Upper lobe of right lung (tissue), 1 donor: ENCODE results near the gene WDR73. TPM values are rescaled to one million over a fixed set of nuclear protein-coding genes. Genes with fewer than 3 reads are reported as not detected.
A peak's percentile ranks its signal among the peaks of the same experiment; 100 is the strongest.

ENCODE experiments used
- ATAC-seq: fragments of 200-7000 bp; cut with Tn5 transposase; one replicate; pipeline ENCODE4 v1.9.1; 2020; ENCODE audit warnings: mild to moderate bottlenecking, moderate library complexity
- DNase-seq: peaks from one replicate; pipeline ENCODE4 v3.0.0-alpha.2; 2020
- H3K27ac ChIP-seq: fragments of 200-600 bp; one replicate; pipeline ENCODE4 v1.8.0; 2022
- H3K27me3 ChIP-seq: fragments of 200-600 bp; one replicate; pipeline ENCODE4 v1.8.0; 2022; ENCODE audit warnings: mild to moderate bottlenecking
- H3K36me3 ChIP-seq: fragments of 200-600 bp; one replicate; pipeline ENCODE4 v1.8.0; 2022
- H3K4me1 ChIP-seq: fragments of 200-600 bp; one replicate; pipeline ENCODE4 v1.8.0; 2022
- H3K4me3 ChIP-seq: fragments of 200-600 bp; one replicate; pipeline ENCODE4 v1.8.0; 2022; ENCODE audit warnings: mild to moderate bottlenecking
- H3K9me3 ChIP-seq: fragments of 200-600 bp; one replicate; pipeline ENCODE4 v1.8.0; 2022
- intact Hi-C: fragments of 100-400 bp; cut with DNase I; formaldehyde crosslinking; loops from one replicate; pipeline ENCODE4 v1.11.0; 2022
- total RNA-seq: library from RNA; stranded (reverse); fragmentation: NEBNext Ultra II Directional; extraction: Animal tissue kit (Norgen Biotek cat#: 25700); gene quantifications from one replicate; pipeline ENCODE4 v1.2.1, GENCODE V29; 2021
- TF ChIP-seq, protein P1 (sequence below): fragments of 200-600 bp; IDR thresholded peaks from one replicate; pipeline ENCODE4 v1.8.0; 2022; ENCODE audit warnings: antibody characterized with exemption
- donor health status: DM: no; HTN: yes; CAD: no; lungs with severe emphysema.

The WDR73 gene
- total RNA-seq, 1 donor from 2014 or later, result 29.4 TPM

DNA sequence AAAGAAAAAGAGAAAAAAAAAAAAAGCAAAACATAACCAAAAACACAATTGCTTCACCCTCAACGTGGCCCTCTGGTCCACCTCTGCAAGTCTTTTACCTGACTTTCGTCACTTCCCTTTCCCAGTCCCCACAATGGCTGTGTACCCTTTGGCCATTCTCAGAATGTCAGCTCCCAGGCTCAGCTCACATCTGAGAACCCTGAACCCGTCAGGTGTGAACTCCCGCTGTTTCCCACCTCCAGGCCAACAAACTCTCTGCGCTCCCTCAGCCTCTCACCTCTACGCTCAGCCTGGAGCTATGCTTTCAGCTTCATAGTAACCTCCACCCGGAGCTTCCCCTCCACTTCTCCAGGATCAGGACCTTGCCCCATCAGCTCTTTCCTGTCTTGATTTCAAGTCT lies 29.7 kb downstream of the WDR73 start:
- Histone ChIP-seq H3K27me3 (no peaks in the 10 kb centered on the region), H3K4me3 (no peak overlapping the region), H3K9me3 (peaks cover 17% of the 10 kb centered on the region), H3K27ac (no peak overlapping the region), H3K36me3 (no peaks in the 10 kb centered on the region), H3K4me1 (no peaks in the 10 kb centered on the region)
- TF ChIP-seq, protein P1, sequence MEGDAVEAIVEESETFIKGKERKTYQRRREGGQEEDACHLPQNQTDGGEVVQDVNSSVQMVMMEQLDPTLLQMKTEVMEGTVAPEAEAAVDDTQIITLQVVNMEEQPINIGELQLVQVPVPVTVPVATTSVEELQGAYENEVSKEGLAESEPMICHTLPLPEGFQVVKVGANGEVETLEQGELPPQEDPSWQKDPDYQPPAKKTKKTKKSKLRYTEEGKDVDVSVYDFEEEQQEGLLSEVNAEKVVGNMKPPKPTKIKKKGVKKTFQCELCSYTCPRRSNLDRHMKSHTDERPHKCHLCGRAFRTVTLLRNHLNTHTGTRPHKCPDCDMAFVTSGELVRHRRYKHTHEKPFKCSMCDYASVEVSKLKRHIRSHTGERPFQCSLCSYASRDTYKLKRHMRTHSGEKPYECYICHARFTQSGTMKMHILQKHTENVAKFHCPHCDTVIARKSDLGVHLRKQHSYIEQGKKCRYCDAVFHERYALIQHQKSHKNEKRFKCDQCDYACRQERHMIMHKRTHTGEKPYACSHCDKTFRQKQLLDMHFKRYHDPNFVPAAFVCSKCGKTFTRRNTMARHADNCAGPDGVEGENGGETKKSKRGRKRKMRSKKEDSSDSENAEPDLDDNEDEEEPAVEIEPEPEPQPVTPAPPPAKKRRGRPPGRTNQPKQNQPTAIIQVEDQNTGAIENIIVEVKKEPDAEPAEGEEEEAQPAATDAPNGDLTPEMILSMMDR, result no peak
- ATAC-seq (no peak), DNase-seq (no peak)
- intact Hi-C loops, result no loop called here

DNA sequence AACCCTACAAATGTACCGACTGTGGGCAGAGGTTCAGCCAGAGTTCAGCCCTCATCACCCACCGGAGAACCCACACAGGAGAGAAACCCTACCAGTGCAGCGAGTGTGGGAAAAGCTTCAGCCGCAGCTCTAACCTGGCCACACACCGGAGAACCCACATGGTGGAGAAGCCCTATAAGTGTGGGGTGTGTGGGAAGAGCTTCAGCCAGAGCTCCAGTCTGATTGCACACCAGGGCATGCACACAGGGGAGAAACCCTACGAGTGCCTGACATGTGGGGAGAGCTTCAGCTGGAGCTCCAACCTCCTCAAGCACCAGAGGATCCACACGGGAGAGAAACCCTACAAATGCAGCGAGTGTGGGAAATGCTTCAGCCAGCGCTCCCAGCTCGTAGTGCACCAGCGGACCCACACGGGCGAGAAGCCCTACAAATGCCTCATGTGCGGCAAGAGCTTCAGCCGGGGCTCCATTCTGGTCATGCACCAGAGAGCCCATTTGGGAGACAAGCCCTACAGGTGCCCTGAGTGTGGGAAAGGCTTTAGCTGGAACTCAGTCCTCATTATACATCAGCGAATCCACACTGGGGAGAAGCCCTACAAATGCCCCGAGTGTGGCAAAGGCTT lies 32.6 kb downstream of the WDR73 start:
- H3K4me3 ChIP-seq, result no peak overlapping the region

DNA sequence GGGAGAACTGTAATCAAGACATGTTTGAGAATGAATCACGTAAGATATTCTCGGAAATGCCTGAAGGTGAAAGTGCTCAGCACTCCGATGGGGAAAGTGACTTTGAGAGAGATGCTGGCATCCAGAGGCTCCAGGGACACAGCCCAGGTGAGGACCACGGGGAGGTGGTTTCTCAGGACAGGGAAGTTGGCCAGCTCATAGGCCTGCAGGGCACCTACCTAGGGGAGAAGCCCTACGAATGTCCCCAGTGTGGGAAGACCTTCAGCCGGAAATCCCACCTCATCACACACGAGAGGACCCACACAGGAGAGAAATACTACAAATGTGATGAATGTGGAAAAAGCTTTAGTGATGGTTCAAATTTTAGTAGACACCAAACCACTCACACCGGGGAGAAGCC lies 33.5 kb downstream of the WDR73 start:
- peaks cover 4% of the 10 kb centered on the region for H3K4me1 ChIP-seq
- ATAC-seq (no peak), DNase-seq (no peak)
- H3K4me3 ChIP-seq, result no peak overlapping the region
- intact Hi-C loops, result no loop called here
- TF ChIP-seq, protein P1, result no peak
- H3K9me3 ChIP-seq, result peaks cover 17% of the 10 kb centered on the region
- no peak overlapping the region for H3K27ac ChIP-seq
- H3K27me3 ChIP-seq, result no peaks in the 10 kb centered on the region
- no peaks in the 10 kb centered on the region for H3K36me3 ChIP-seq

More for the DNA sequence above, 32.6 kb downstream of the WDR73 start:
- no peaks in the 10 kb centered on the region for H3K27me3 ChIP-seq
- DNase-seq (no peak), ATAC-seq (no peak)
- peaks cover 17% of the 10 kb centered on the region for H3K9me3 ChIP-seq
- no peaks in the 10 kb centered on the region for H3K36me3 ChIP-seq
- TF ChIP-seq, protein P1, result no peak
- H3K4me1 ChIP-seq, result peaks cover 4% of the 10 kb centered on the region
- H3K27ac ChIP-seq, result no peak overlapping the region
- intact Hi-C loops, result no loop called here

DNA sequence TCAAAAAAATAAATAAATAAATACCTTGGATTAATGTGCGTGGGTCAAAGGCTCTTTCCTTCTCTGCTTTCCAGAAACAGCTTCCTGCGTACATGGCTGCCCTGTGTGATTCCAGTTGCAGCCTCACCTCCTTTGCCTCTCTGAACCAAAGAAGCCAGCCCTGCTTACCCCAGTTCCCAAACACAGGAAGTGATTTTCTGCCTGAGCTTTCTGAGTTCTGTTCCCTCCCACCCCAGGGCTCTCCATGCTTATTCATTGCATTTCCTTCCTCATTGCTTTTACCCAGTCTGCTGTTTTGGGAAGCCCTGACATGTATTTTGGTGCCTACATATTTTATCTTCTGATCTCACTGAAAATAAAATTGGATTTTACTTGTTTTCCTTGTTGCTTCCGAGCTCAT lies 37.8 kb downstream of the WDR73 start:
- H3K9me3 ChIP-seq, result peaks cover 9% of the 10 kb centered on the region
- H3K4me3 ChIP-seq, result no peak overlapping the region
- H3K36me3 ChIP-seq, result no peaks in the 10 kb centered on the region
- no peak overlapping the region for H3K27ac ChIP-seq
- intact Hi-C loops, result no loop called here
- DNase-seq (no peak), ATAC-seq (peak; percentile 81)
- H3K27me3 ChIP-seq, result no peaks in the 10 kb centered on the region
- TF ChIP-seq, protein P1, result no peak
- peaks cover 4% of the 10 kb centered on the region for H3K4me1 ChIP-seq

DNA sequence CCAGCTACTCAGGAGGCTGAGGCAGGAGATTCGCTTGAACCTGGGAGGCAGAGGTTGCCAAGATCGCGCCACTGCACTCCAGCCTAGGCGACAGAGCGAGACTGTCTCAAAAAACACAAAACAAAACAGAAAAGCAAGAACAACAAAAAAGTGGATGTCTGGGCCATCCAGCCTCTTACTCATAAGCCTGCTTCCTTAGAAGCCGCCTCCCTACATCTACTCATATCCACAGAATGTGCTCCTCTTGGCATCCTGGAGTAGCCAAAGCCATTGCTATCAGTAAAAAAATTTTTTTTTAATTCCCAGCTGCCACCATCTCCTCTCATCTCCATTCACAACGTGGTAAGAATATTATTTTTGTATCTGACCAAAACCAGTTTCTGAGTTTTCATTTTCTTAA lies 42.5 kb downstream of the WDR73 start:
- intact Hi-C loops, result no loop called here
- Histone ChIP-seq H3K36me3 (peaks cover 3% of the 10 kb centered on the region), H3K4me1 (no peaks in the 10 kb centered on the region), H3K27ac (no peak overlapping the region), H3K9me3 (no peaks in the 10 kb centered on the region), H3K27me3 (no peaks in the 10 kb centered on the region), H3K4me3 (no peak overlapping the region)
- DNase-seq (no peak), ATAC-seq (no peak)
- TF ChIP-seq, protein P1, result no peak
